Endodermal cell (in vitro differentiated cells): ENCODE data around the gene BCAR1. TPM values are rescaled to one million over a fixed set of nuclear protein-coding genes. Genes with fewer than 3 reads are reported as not detected.

Experiments used
- DNase-seq: peaks from one replicate; pipeline ENCODE4 v3.0.0-alpha.2; 2017
- H3K27ac ChIP-seq: 2 replicates; pipeline ENCODE4 v1.5.1; 2013; ENCODE audit warnings: mild to moderate bottlenecking, low read depth, low read length, moderate library complexity
- H3K27me3 ChIP-seq: 2 replicates; pipeline ENCODE4 v1.6.1; 2013; ENCODE audit warnings: mild to moderate bottlenecking, low read length, moderate library complexity; ENCODE audit not compliant: insufficient read depth, control insufficient read depth, poor library complexity, severe bottlenecking
- H3K36me3 ChIP-seq: 2 replicates; pipeline ENCODE4 v1.7.0; 2013; ENCODE audit warnings: mild to moderate bottlenecking, low read length, moderate library complexity; ENCODE audit not compliant: control insufficient read depth, insufficient read depth
- H3K4me1 ChIP-seq: one replicate; pipeline ENCODE4 v1.7.0; 2013; ENCODE audit warnings: low read length; ENCODE audit not compliant: control insufficient read depth, insufficient read depth
- H3K4me3 ChIP-seq: 2 replicates; pipeline ENCODE4 v1.5.1; 2013; ENCODE audit warnings: mild to moderate bottlenecking, low read length, moderate library complexity
- H3K9ac ChIP-seq: 2 replicates; pipeline ENCODE4 v1.6.1; 2013; ENCODE audit warnings: mild to moderate bottlenecking, low read length, moderate library complexity; ENCODE audit not compliant: poor library complexity, severe bottlenecking; ENCODE audit errors: extremely low read depth
- H3K9me3 ChIP-seq: 2 replicates; pipeline ENCODE4 v1.6.1; 2013; ENCODE audit warnings: mild to moderate bottlenecking, low read length, moderate library complexity; ENCODE audit not compliant: control insufficient read depth
- H3K27ac Mint-ChIP-seq: 2 replicates; pipeline ENCODE4 v1.8.0; 2020; ENCODE audit warnings: mixed read lengths
- H3K27me3 Mint-ChIP-seq: 2 replicates; pipeline ENCODE4 v1.8.0; 2021; ENCODE audit warnings: mild to moderate bottlenecking, mixed read lengths; ENCODE audit not compliant: insufficient read depth
- H3K36me3 Mint-ChIP-seq: 2 replicates; pipeline ENCODE4 v1.8.0; 2020; ENCODE audit warnings: low read depth, mixed read lengths
- H3K4me1 Mint-ChIP-seq: 2 replicates; pipeline ENCODE4 v1.8.0; 2020; ENCODE audit warnings: mixed read lengths
- H3K4me3 Mint-ChIP-seq: 2 replicates; pipeline ENCODE4 v1.8.0; 2020; ENCODE audit warnings: mild to moderate bottlenecking, moderate library complexity, mixed read lengths
- H3K9me3 Mint-ChIP-seq: 2 replicates; pipeline ENCODE4 v1.8.0; 2020; ENCODE audit warnings: mild to moderate bottlenecking, mixed read lengths
- CTCF ChIP-seq: fragments of 200-600 bp; sonication (generic); conservative IDR thresholded peaks from 2 replicates; pipeline ENCODE4 v1.5.0; 2021; ENCODE audit warnings: antibody characterized with exemption, mild to moderate bottlenecking
- WGBS, 2 experiments: methylation state at CpG; one replicate each; pipeline versions ENCODE4 v1.1.5 to v1.1.7; 2013; ENCODE audit warnings: missing lambda C conversion rate in 2 of 2, mixed read lengths in 1 of 2; ENCODE audit not compliant: insufficient coverage in 1 of 2, insufficient read length in 1 of 2; 5-methylcytosine and 5-hydroxymethylcytosine counted together
- total RNA-seq, 2 donors: library from RNA; stranded (reverse); fragmentation: NEBNext Ultra II Directional in 1 of 2; extraction: Animal tissue kit (Norgen Biotek cat#: 25700) in 1 of 2; gene quantifications; 2 replicates in 1 of 2; 3 replicates in 1 of 2; pipeline ENCODE4 v1.2.1, GENCODE V29; 2021

The BCAR1 gene
- total RNA-seq, 2 donors from 2014 or later = 56.2 to 74.3 TPM

GRCh38 chr16:75264999-75265910 lies 13.8 kb upstream of the BCAR1 start:
- Histone ChIP-seq H3K9ac (peak overlapping the region; percentile 83), H3K4me1 (peaks cover 14% of the 10 kb centered on the region), H3K27ac (peak overlapping the region; percentile 66), H3K36me3 (no peaks in the 10 kb centered on the region), H3K27me3 (no peaks in the 10 kb centered on the region), H3K9me3 (no peaks in the 10 kb centered on the region), H3K4me3 (peak overlapping the region; percentile 89)
- DNase-seq = peak; percentile 73
- Mint-ChIP-seq H3K27me3 (no peaks in the 10 kb centered on the region), H3K9me3 (no peaks in the 10 kb centered on the region), H3K36me3 (peaks cover 3% of the 10 kb centered on the region), H3K27ac (no peak overlapping the region), H3K4me3 (peak overlapping the region; percentile 73), H3K4me1 (peaks cover 33% of the 10 kb centered on the region)
- no peak for TF ChIP-seq CTCF
- WGBS, 2 experiments = 3% methylated on average over 34 to 74 of the region's 74 CpGs

GRCh38 chr16:75264457-75264998 lies 13.1 kb upstream of the BCAR1 start:
- H3K27ac Mint-ChIP-seq = peak overlapping the region; percentile 44
- H3K4me1 ChIP-seq = peaks cover 14% of the 10 kb centered on the region
- WGBS, 2 experiments = 75 to 88% methylated on average over 6 to 14 of the region's 14 CpGs
- H3K9me3 ChIP-seq = no peaks in the 10 kb centered on the region
- H3K36me3 Mint-ChIP-seq = peaks cover 3% of the 10 kb centered on the region
- no peak for TF ChIP-seq CTCF
- peak overlapping the region; percentile 89 for H3K4me3 ChIP-seq
- H3K9ac ChIP-seq = peak overlapping the region; percentile 83
- DNase-seq = no peak
- no peaks in the 10 kb centered on the region for H3K27me3 ChIP-seq
- peaks cover 33% of the 10 kb centered on the region for H3K4me1 Mint-ChIP-seq
- no peaks in the 10 kb centered on the region for H3K36me3 ChIP-seq
- H3K27me3 Mint-ChIP-seq = no peaks in the 10 kb centered on the region
- no peak overlapping the region for H3K27ac ChIP-seq
- no peaks in the 10 kb centered on the region for H3K9me3 Mint-ChIP-seq
- H3K4me3 Mint-ChIP-seq = peak overlapping the region; percentile 73

GRCh38 chr16:75263963-75264445 lies 12.6 kb upstream of the BCAR1 start:
- Histone ChIP-seq H3K9me3 (no peaks in the 10 kb centered on the region), H3K4me3 (peak overlapping the region; percentile 89), H3K36me3 (no peaks in the 10 kb centered on the region), H3K4me1 (peaks cover 14% of the 10 kb centered on the region), H3K27ac (no peak overlapping the region), H3K9ac (no peak overlapping the region), H3K27me3 (no peaks in the 10 kb centered on the region)
- Mint-ChIP-seq H3K4me1 (peaks cover 33% of the 10 kb centered on the region), H3K4me3 (peak overlapping the region; percentile 73), H3K27me3 (no peaks in the 10 kb centered on the region), H3K36me3 (peaks cover 3% of the 10 kb centered on the region), H3K27ac (peak overlapping the region; percentile 44), H3K9me3 (no peaks in the 10 kb centered on the region)
- no peak for DNase-seq
- 76 to 89% methylated on average over 5 to 8 of the region's 8 CpGs for WGBS, 2 experiments
- no peak for TF ChIP-seq CTCF
